Psoas muscle (tissue), 8 donors: ENCODE data around the gene RUNX3. TPM values are rescaled to one million over a fixed set of nuclear protein-coding genes. Genes with fewer than 3 reads are reported as not detected.

Source experiments
- ATAC-seq, 4 donors: fragments of 200-7000 bp; cut with Tn5 transposase; one replicate each; pipeline ENCODE4 v1.9.1; 2020; ENCODE audit warnings: moderate library complexity in 3 of 4, mild to moderate bottlenecking in 2 of 4
- DNase-seq, 2 donors: peaks; one replicate each; pipeline ENCODE4 v3.0.0-alpha.2; 2020
- H3K27ac ChIP-seq: fragments of 200-600 bp; one replicate; pipeline ENCODE4 v1.8.0; 2022
- H3K27me3 ChIP-seq, 3 donors: fragments of 200-600 bp in 1 of 3; one replicate each; pipeline versions ENCODE4 v1.6.1 to v1.8.0; 2013 to 2022; ENCODE audit warnings: low read length in 2 of 3, mild to moderate bottlenecking in 2 of 3, moderate library complexity in 1 of 3; ENCODE audit not compliant: insufficient read depth in 3 of 3
- H3K36me3 ChIP-seq, 2 donors: fragments of 200-600 bp in 1 of 2; one replicate each; pipeline versions ENCODE4 v1.6.1 to v1.8.0; 2013 to 2022; ENCODE audit warnings: low read depth in 1 of 2, mild to moderate bottlenecking in 1 of 2, moderate library complexity in 1 of 2; ENCODE audit not compliant: insufficient read depth in 1 of 2
- H3K4me1 ChIP-seq: fragments of 200-600 bp; one replicate; pipeline ENCODE4 v1.8.0; 2022
- H3K4me3 ChIP-seq: fragments of 200-600 bp; one replicate; pipeline ENCODE4 v1.8.0; 2022; ENCODE audit warnings: mild to moderate bottlenecking
- H3K9me3 ChIP-seq: fragments of 200-600 bp; one replicate; pipeline ENCODE4 v1.8.0; 2022
- CTCF ChIP-seq: fragments of 200-600 bp; IDR thresholded peaks from one replicate; pipeline ENCODE4 v1.8.0; 2022; ENCODE audit warnings: antibody characterized with exemption
- WGBS, 3 donors: extraction: QIAGEN DNeasy Blood & Tissue Kit; methylation state at CpG; one replicate each; pipeline versions ENCODE4 v1.1.6 to v1.1.7; 2013; 5-methylcytosine and 5-hydroxymethylcytosine counted together
- intact Hi-C, 2 donors: fragments of 100-400 bp; cut with DNase I; formaldehyde crosslinking; loops; one replicate each; pipeline versions ENCODE4 v1.11.0 to v1.14.2; 2022
- polyA plus RNA-seq, 3 donors: library from polyadenylated mRNA; stranded (reverse); fragments of 200-250 nt; gene quantifications; one replicate each; pipeline ENCODE4 v1.2.3, GENCODE V29; 2013
- total RNA-seq, 4 donors: library from RNA; stranded (reverse); fragmentation: NEBNext Ultra II Directional in 2 of 4; extraction: Animal tissue kit (Norgen Biotek cat#: 25700) in 2 of 4; gene quantifications; one replicate each; pipeline versions ENCODE4 v1.2.1 to v1.2.4, GENCODE V29; 2021 to 2023
- donor health status: healthy with polysubstance abuse.
- donor health status: DM: no; HTN: no; CAD: no; lungs with moderate emphysema.
- donor health status: Bipolar disorder and iron deficiency.
- donor health status: healthy.
- donor health status: DM: yes; HTN: yes; CAD: no.
- donor health status: DM: no; HTN: no; CAD: no.
- donor health status: DM: no; HTN: no; CAD: no.
- donor health status: DM: yes; HTN: yes; CAD: no.

RUNX3 gene
- total and polyA plus RNA-seq, 7 donors: 0.16 to 0.59 (median 0.28) TPM

GRCh38 chr1:24858277-24858676, 71.8 kb downstream of the RUNX3 start:
- no peak for ATAC-seq
- no peak overlapping the region for H3K4me3 ChIP-seq
- no peaks in the 10 kb centered on the region for H3K4me1 ChIP-seq
- intact Hi-C loops: no loop called here
- DNase-seq: no peak
- no peak for TF ChIP-seq CTCF
- H3K27me3 ChIP-seq: peaks cover 0 to 22% (median 2%) of the 10 kb centered on the region in 3 donors
- no peaks in the 10 kb centered on the region for H3K9me3 ChIP-seq
- WGBS, 3 donors: 74 to 87% (median 83%) methylated on average over 1 of the region's 1 CpG
- no peaks in the 10 kb centered on the region for H3K36me3 ChIP-seq
- H3K27ac ChIP-seq: no peak overlapping the region

- intact Hi-C loops: no loop called here
- DNase-seq (no peak), ATAC-seq (no peak)
- TF ChIP-seq CTCF: no peak
- Histone ChIP-seq H3K4me1 (no peaks in the 10 kb centered on the region), H3K27ac (no peak overlapping the region), H3K27me3 (peaks cover 0 to 17% (median 0%) of the 10 kb centered on the region in 3 donors), H3K4me3 (no peak overlapping the region), H3K36me3 (no peaks in the 10 kb centered on the region), H3K9me3 (no peaks in the 10 kb centered on the region)
- WGBS, 3 donors: 76 to 86% (median 82%) methylated on average over 6 of the region's 6 CpGs
These were observed 72.5 kb downstream of the RUNX3 start for GRCh38 chr1:24857507-24858133.

- ATAC-seq (no peak), DNase-seq (no peak)
- H3K9me3 ChIP-seq: no peaks in the 10 kb centered on the region
- no peaks in the 10 kb centered on the region for H3K36me3 ChIP-seq
- no peaks in the 10 kb centered on the region for H3K4me1 ChIP-seq
- peaks cover 0 to 10% (median 0%) of the 10 kb centered on the region in 3 donors for H3K27me3 ChIP-seq
- no peak overlapping the region for H3K4me3 ChIP-seq
- TF ChIP-seq CTCF: no peak
- 79 to 82% (median 82%) methylated on average over 16 of the region's 16 CpGs for WGBS, 3 donors
- no peak overlapping the region for H3K27ac ChIP-seq
- intact Hi-C loops: no loop called here
These were observed 73.1 kb downstream of the RUNX3 start for GRCh38 chr1:24856787-24857506.

- no peak for TF ChIP-seq CTCF
- H3K27ac ChIP-seq: no peak overlapping the region
- intact Hi-C loops: no loop called here
- ATAC-seq: no peak
- no peaks in the 10 kb centered on the region for H3K4me1 ChIP-seq
- H3K4me3 ChIP-seq: no peak overlapping the region
- H3K27me3 ChIP-seq: no peaks in the 10 kb centered on the region
- 74 to 87% (median 79%) methylated on average over 5 of the region's 5 CpGs for WGBS, 3 donors
- H3K9me3 ChIP-seq: no peaks in the 10 kb centered on the region
- no peak for DNase-seq
- H3K36me3 ChIP-seq: no peaks in the 10 kb centered on the region
These were observed 74.6 kb downstream of the RUNX3 start for GRCh38 chr1:24855474-24855873.
